ENCODE data around the gene FAM110C. TPM values are rescaled to one million over a fixed set of nuclear protein-coding genes. Genes with fewer than 3 reads are reported as not detected.
"Not testable (repeated sequence)": the region's sequence is repeated elsewhere in the genome, so short reads cannot be mapped to it uniquely, and the experiment has no call there.

Gene FAM110C
- total and polyA plus RNA-seq, 3 experiments from 2014 or later, result 0.15 to 0.48 (median 0.44) TPM

GRCh38 chr2:15916-16315 lies 30.4 kb downstream of the FAM110C start:
- DNase-seq; H3K27me3 ChIP-seq (ENCODE audit: insufficient read depth, low read length, poor library complexity, severe bottlenecking); H3K36me3 Mint-ChIP-seq; POLR2A ChIA-PET; H3K9me3 ChIP-seq (ENCODE audit: low read length); H3K4me1 Mint-ChIP-seq; H3K27ac Mint-ChIP-seq; H3K4me3 Mint-ChIP-seq; H3K9me3 Mint-ChIP-seq; H3K36me3 ChIP-seq (ENCODE audit: insufficient read depth, low read length); H3K4me3 ChIP-seq (ENCODE audit: low read length); H3K27ac ChIP-seq (ENCODE audit: low read depth, low read length); H3K4me1 ChIP-seq (ENCODE audit: insufficient read depth, low read length): not testable (repeated sequence)
- CTCF ChIA-PET, result interaction anchor here (1.1 kb wide), 1 partner anchor 32 kb away, joined by 4 read pairs; no protein-coding TSS in a partner anchor
- peaks cover 10 to 36% of the 10 kb centered on the region in 2 donors for H3K27me3 Mint-ChIP-seq

DNA sequence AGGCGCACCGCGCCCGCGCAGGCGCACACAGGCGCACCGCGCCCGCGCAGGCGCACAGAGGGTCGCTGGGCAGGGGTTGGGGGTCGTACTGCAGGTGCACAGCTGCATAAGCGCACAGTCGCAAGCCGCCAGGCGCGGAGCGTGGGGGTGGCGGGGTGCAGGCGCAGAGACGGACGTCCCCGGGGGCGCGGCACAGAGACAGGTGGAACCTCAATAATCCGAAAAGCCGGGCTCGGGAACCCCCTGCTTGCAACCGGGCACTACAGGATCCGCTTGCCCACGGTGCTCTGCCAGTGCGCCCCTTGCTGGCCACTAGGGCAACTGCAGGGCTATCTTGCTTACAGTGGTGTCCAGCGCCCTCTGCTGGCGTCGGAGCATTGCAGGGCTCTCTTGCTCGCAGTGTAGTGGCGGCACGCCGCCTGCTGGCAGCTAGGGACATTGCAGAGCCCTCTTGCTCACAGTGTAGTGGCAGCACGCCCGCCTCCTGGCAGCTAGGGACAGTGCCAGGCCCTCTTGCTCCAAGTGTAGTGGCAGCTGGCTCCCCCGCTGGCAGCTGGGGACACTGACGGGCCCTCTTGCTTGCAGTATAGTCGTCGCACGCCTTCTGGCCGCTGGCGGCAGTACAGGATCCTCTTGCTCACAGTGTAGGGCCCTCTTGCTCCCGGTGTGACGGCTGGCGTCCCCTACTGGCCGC lies 34.9 kb downstream of the FAM110C start:
- CTCF ChIA-PET, result interaction anchor here (0.9 kb wide), 2 partner anchors 12 to 34 kb away, joined by 3 to 4 read pairs; no protein-coding TSS in a partner anchor
- H3K36me3 ChIP-seq (ENCODE audit: insufficient read depth, low read length), result no peaks in the 10 kb centered on the region
- H3K4me3 ChIP-seq (ENCODE audit: low read length), result no peak overlapping the region
- no peaks in the 10 kb centered on the region for H3K4me1 ChIP-seq (ENCODE audit: insufficient read depth, low read length)
- H3K9me3 Mint-ChIP-seq, result no peaks in the 10 kb centered on the region
- no peak overlapping the region for H3K27ac ChIP-seq (ENCODE audit: low read depth, low read length)
- H3K4me1 Mint-ChIP-seq, result no peaks in the 10 kb centered on the region
- H3K27me3 ChIP-seq (ENCODE audit: insufficient read depth, low read length, poor library complexity, severe bottlenecking), result peaks cover 3% of the 10 kb centered on the region
- peak overlapping the region in 1 of 8 donors; percentile 56 for H3K27ac Mint-ChIP-seq
- peak overlapping the region in 3 of 7 donors; percentile 48 to 56 (median 54) for H3K4me3 Mint-ChIP-seq
- peak; percentile 41 to 79 (median 58) for DNase-seq
- POLR2A ChIA-PET, result no interaction called here
- H3K27me3 Mint-ChIP-seq, result peaks cover 6 to 25% of the 10 kb centered on the region in 2 donors
- no peaks in the 10 kb centered on the region for H3K9me3 ChIP-seq (ENCODE audit: low read length)
- H3K36me3 Mint-ChIP-seq, result no peaks in the 10 kb centered on the region

- Mint-ChIP-seq H3K27me3 (peaks cover 3 to 15% of the 10 kb centered on the region in 2 donors), H3K4me1 (no peaks in the 10 kb centered on the region), H3K27ac (peak overlapping the region in 1 of 8 donors; percentile 21), H3K36me3 (no peaks in the 10 kb centered on the region), H3K9me3 (no peaks in the 10 kb centered on the region), H3K4me3 (no peak overlapping the region)
- no peaks in the 10 kb centered on the region for H3K36me3 ChIP-seq (ENCODE audit: insufficient read depth, low read length)
- ChIA-PET CTCF (no interaction called here), POLR2A (no interaction called here)
- peaks cover 3% of the 10 kb centered on the region for H3K27me3 ChIP-seq (ENCODE audit: insufficient read depth, low read length, poor library complexity, severe bottlenecking)
- peak in 1 of 5 donors; percentile 58 for DNase-seq
- H3K27ac ChIP-seq (ENCODE audit: low read depth, low read length), result no peak overlapping the region
- no peaks in the 10 kb centered on the region for H3K9me3 ChIP-seq (ENCODE audit: low read length)
- no peaks in the 10 kb centered on the region for H3K4me1 ChIP-seq (ENCODE audit: insufficient read depth, low read length)
- no peak overlapping the region for H3K4me3 ChIP-seq (ENCODE audit: low read length)
Observed at GRCh38 chr2:10222-10875, 36.0 kb downstream of the FAM110C start.

Other genes starting within 250 kb of the FAM110C start
- gene SH3YL1, start 217.5 kb upstream of the FAM110C start, total RNA-seq, result 10 to 100 TPM; 16.6 to 19.7 TPM
- gene SH3YL1, start 217.5 kb upstream of the FAM110C start, polyA plus RNA-seq, result 21.8 TPM
- 100 to 1,000 TPM; 152 to 160 TPM for gene ACP1, start 218.4 kb upstream of the FAM110C start, total RNA-seq
- 171 TPM for gene ACP1, start 218.4 kb upstream of the FAM110C start, polyA plus RNA-seq
- gene ALKAL2, start 241.6 kb upstream of the FAM110C start, total RNA-seq, result not detected
- not detected for gene ALKAL2, start 241.6 kb upstream of the FAM110C start, polyA plus RNA-seq